Measurements from ENCODE around the gene CKAP4. TPM values are rescaled to one million over a fixed set of nuclear protein-coding genes. Genes with fewer than 3 reads are reported as not detected.

Gene CKAP4
- total RNA-seq, 1 experiment from 2014 or later, result 162 TPM

DNA sequence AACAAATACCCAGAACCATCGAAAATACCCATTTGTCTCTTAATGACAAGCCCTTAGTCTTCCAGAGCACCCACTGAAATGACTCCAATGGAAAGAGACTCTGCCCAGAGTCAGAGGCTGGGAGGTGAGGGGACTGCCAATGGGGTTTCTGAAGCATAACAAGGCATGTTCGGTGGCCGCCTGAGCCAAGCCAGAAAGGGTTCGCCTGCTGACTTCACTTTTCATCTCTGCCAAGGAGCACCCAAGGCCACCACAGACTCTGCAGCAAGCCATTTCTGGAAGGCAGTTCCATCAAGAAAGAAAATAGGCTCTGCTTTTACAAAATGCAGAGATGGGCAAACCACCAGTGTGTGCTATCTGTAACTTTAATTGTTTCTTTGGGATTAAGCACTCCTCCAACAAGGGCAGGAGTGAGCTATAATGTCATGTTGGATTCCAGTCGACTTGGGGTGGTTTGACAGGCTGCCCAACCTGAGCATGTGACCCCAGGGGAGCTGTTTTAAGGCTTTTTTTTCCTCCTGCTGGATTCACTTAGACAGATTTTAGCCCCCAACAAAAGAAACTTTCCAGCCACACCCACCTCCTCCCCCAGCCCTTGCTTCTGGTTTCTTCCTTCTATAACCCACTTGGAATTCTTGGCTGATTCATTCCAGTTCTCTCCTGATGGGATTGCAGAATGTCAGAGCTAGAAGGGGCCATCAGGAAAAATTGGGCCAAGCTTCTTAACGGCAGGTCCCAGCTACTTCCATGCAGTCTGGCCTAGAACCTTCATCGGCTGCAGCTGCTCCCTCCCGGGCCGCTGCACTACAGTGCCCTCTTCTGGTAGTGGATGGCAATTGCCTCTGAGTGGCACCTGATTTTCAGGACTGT lies 24.1 kb downstream of the CKAP4 start:
- Histone ChIP-seq H3K4me3 (no peak overlapping the region), H3K4me1 (replicated peaks) (peaks cover 5% of the 10 kb centered on the region; the same call in 1 of the 2 replicates), H3K27me3 (replicated peaks) (no peaks in the 10 kb centered on the region), H3K27ac (no peak overlapping the region), H3K9me3 (replicated peaks) (no peaks in the 10 kb centered on the region), H3K36me3 (no peaks in the 10 kb centered on the region)
- peak; percentile 58 to 73 for DNase-seq (ENCODE audit: low read depth in 1 of 2, low spot score in 2 of 2)

DNA sequence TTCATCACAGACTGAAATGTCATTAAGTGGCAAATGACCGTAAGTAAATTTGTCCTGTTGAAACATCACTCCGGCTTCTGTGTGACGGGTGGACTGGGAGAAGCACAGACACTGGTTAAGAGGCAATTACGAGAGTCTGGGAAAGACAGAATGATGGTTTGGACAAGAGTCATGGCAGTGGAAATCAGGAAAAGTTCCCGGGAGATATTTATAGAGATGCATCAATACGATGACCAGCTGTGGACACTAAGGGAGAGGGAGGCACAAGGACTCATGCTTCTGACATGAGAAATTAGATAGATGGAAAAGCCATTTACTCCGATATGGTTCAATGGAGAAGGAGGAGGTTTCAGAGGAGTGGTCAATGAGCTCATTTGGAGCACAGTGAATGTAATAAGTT lies 27.3 kb downstream of the CKAP4 start:
- peaks cover 5% of the 10 kb centered on the region; the same call in 1 of the 2 replicates for H3K4me1 ChIP-seq (replicated peaks)
- DNase-seq (ENCODE audit: low read depth in 1 of 2, low spot score in 2 of 2), result no peak
- no peaks in the 10 kb centered on the region; the same call in 1 of the 2 replicates for H3K9me3 ChIP-seq (replicated peaks)
- H3K27me3 ChIP-seq (replicated peaks), result no peaks in the 10 kb centered on the region
- H3K4me3 ChIP-seq, result no peak overlapping the region
- H3K36me3 ChIP-seq, result no peaks in the 10 kb centered on the region
- H3K27ac ChIP-seq, result no peak overlapping the region

DNA sequence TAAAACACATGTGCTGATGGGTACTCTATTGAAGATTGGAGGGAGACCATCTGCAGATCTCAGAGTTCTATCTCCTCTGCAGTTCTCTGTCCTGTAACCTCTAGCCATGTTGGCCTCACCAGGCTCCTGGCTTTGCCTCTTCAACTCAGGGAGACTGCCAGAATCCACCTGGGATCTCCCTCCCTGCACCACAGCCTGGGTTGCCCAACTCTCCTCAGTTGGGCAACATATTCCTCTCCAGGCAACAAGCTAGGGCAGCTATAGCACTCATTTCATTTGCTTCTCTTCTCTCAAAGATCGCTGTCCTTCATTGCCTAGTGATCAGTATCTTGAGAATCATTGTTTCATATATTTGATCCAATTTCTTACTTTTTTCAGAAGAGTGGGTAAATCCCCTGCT lies 28.8 kb downstream of the CKAP4 start:
- H3K27me3 ChIP-seq (replicated peaks), result no peaks in the 10 kb centered on the region
- H3K27ac ChIP-seq, result no peak overlapping the region
- no peaks in the 10 kb centered on the region; the same call in 1 of the 2 replicates for H3K9me3 ChIP-seq (replicated peaks)
- no peak for DNase-seq (ENCODE audit: low read depth in 1 of 2, low spot score in 2 of 2)
- H3K4me3 ChIP-seq, result no peak overlapping the region
- H3K36me3 ChIP-seq, result no peaks in the 10 kb centered on the region
- peaks cover 3% of the 10 kb centered on the region; the same call in 1 of the 2 replicates for H3K4me1 ChIP-seq (replicated peaks)

DNA sequence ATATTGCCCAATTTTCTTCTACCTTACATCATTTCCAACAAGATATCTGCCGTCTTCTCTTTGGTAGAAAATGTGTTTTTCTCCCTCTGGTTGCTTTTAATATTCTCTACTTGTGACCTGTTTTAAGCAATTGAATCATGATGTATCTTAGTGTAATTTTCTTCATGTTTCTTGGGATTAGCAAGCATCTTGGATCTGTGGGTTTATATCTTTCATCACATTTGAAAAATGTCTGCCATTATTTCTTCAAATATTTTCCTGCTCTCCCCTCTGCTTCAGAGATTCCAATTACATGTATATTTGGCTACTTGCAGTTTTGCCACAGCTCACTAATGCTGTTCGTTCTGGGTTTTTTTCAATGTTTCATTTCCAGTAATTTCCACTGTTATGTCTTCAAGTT lies 30.1 kb downstream of the CKAP4 start:
- no peaks in the 10 kb centered on the region for H3K4me1 ChIP-seq (replicated peaks)
- H3K9me3 ChIP-seq (replicated peaks), result no peaks in the 10 kb centered on the region; the same call in 1 of the 2 replicates
- no peak overlapping the region for H3K27ac ChIP-seq
- H3K36me3 ChIP-seq, result no peaks in the 10 kb centered on the region
- no peak overlapping the region for H3K4me3 ChIP-seq
- H3K27me3 ChIP-seq (replicated peaks), result no peaks in the 10 kb centered on the region
- no peak for DNase-seq (ENCODE audit: low read depth in 1 of 2, low spot score in 2 of 2)

DNA sequence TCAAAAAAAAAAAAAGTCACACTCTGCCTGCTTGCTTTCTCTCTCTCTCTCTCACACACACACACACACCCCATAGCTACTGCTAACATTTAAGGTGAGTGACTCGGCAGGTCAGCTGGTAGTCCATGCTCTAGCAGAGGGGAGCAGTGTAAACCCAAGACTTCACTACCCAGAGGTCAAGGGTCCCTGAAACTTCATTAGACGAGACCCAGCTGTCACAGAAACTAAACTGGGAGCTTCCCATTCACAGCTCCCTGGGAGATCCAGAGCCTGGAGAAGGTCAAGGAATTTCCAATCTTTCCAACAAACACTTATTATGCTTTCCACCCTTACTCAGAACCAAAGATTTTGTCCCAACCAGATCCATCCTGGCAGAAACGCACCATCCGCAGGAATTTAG lies 33.2 kb downstream of the CKAP4 start:
- no peak overlapping the region for H3K4me3 ChIP-seq
- no peaks in the 10 kb centered on the region for H3K4me1 ChIP-seq (replicated peaks)

DNA sequence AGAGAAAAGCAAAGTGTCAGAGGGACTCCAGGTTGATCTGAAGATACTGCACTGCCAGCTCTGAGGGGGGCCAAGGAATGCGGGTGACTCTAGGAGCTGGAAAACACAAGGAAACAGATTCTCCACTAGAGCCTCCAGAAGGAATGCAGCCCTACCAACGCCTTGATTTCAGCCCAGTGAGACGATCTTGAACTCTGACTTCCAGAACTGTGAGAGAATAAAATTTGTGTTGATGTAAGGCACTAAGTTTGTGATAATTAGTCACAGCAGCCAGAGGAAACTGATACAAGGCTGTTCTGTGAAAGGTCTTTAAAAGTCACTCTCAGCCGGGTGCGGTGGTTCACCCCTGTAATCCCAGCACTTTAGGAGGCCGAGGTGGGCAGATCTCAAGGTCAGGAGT lies 34.2 kb downstream of the CKAP4 start:
- H3K9me3 ChIP-seq (replicated peaks), result no peaks in the 10 kb centered on the region; the same call in 1 of the 2 replicates
- no peak overlapping the region for H3K4me3 ChIP-seq
- H3K36me3 ChIP-seq, result no peaks in the 10 kb centered on the region
- DNase-seq (ENCODE audit: low read depth in 1 of 2, low spot score in 2 of 2), result no peak
- no peaks in the 10 kb centered on the region for H3K27me3 ChIP-seq (replicated peaks)
- no peak overlapping the region for H3K27ac ChIP-seq
- H3K4me1 ChIP-seq (replicated peaks), result no peaks in the 10 kb centered on the region

More for the DNA sequence above, 33.2 kb downstream of the CKAP4 start:
- Histone ChIP-seq H3K36me3 (no peaks in the 10 kb centered on the region), H3K9me3 (replicated peaks) (no peaks in the 10 kb centered on the region; the same call in 1 of the 2 replicates), H3K27ac (no peak overlapping the region), H3K27me3 (replicated peaks) (no peaks in the 10 kb centered on the region)
- no peak for DNase-seq (ENCODE audit: low read depth in 1 of 2, low spot score in 2 of 2)

DNA sequence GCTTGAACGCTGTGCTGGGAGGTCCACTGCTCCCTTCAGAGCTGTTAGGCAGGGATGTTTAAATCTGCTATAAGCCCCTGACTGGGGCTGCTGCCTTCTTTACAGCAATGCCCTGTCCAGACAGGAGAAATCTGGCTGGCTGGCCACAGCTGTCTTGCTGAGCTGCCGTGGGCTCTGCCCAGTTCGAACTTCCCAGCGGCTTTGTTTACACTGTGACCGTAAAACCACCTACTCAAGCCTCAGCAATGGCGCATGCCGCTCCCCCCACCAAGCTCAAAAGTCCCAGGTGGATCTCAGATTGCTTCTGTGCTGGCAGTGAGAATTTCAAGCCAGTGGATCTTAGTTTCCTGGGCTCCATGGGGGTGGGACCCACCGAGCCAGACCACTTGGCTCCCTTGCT lies 35.8 kb downstream of the CKAP4 start:
- Histone ChIP-seq H3K4me1 (replicated peaks) (no peaks in the 10 kb centered on the region), H3K9me3 (replicated peaks) (no peaks in the 10 kb centered on the region), H3K4me3 (no peak overlapping the region), H3K36me3 (no peaks in the 10 kb centered on the region), H3K27me3 (replicated peaks) (no peaks in the 10 kb centered on the region), H3K27ac (no peak overlapping the region)
- DNase-seq (ENCODE audit: low read depth in 1 of 2, low spot score in 2 of 2), result no peak

DNA sequence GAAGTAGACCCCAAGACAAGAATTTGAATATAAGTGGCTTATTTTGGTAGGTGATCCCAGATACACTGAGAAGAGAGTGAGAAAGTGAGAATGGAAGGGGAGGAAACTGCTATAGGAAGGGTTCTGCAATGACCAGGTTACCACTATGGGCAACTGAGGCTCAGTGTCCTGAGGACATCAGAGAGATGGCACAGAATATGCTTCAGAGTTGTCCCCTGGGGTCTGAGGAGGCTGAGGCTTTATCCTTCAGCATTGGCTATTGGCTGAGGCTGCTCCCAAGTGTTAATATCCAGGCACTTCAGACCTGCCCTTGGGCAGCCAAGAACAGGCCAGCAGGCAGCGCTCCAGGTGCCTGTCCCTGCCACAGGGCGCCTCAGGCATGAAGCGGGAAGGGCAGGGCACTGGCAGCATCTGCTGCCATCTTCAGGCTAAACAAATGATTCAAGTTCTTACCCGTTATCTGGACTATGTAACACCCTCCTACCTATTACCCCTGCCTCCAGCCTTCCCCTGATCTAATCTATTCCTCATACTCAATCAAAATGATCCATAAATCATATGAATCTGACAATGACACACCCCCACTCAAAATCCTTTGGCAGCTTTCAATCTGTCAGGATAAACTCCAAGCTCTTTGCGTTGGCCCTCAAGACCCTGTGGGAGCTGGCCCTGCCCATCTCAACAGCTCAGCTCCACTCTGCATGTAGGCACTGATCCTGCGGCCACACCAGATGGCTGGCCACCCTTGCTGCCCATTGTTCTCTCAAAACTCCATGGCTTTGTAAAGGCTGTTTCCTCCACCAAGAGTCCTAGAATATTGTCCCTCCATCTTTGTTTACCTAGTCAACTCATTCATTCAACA lies 42.4 kb downstream of the CKAP4 start:
- Histone ChIP-seq H3K9me3 (replicated peaks) (no peaks in the 10 kb centered on the region), H3K36me3 (no peaks in the 10 kb centered on the region), H3K4me1 (replicated peaks) (no peaks in the 10 kb centered on the region; the same call in 1 of the 2 replicates), H3K27ac (no peak overlapping the region), H3K4me3 (no peak overlapping the region), H3K27me3 (replicated peaks) (no peaks in the 10 kb centered on the region)
- peak in 1 of 2 experiments; percentile 14 for DNase-seq (ENCODE audit: low read depth in 1 of 2, low spot score in 2 of 2)

DNA sequence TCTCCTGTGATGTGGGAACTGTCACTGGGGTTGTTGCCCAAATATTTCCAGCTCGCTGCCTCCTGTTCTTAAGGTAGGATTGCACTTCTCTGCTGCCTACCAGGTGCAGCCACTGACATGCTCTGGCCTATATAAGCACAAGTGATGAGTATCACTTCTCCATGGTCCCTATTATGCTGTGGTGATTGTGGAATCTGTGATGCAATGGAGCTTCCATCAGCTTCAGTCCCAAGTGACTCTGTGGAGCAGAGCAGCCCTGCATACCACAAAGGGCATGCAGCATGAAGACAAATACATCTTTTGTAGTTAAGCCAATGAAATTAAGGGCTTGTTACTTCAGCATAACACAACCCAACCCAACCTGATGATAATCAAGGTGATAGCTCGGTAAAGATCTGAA lies 43.5 kb downstream of the CKAP4 start:
- no peak overlapping the region for H3K4me3 ChIP-seq
- no peak for DNase-seq (ENCODE audit: low read depth in 1 of 2, low spot score in 2 of 2)
- no peak overlapping the region for H3K27ac ChIP-seq
- H3K4me1 ChIP-seq (replicated peaks), result no peaks in the 10 kb centered on the region; the same call in 1 of the 2 replicates
- no peaks in the 10 kb centered on the region for H3K9me3 ChIP-seq (replicated peaks)
- no peaks in the 10 kb centered on the region for H3K27me3 ChIP-seq (replicated peaks)
- no peaks in the 10 kb centered on the region for H3K36me3 ChIP-seq

DNA sequence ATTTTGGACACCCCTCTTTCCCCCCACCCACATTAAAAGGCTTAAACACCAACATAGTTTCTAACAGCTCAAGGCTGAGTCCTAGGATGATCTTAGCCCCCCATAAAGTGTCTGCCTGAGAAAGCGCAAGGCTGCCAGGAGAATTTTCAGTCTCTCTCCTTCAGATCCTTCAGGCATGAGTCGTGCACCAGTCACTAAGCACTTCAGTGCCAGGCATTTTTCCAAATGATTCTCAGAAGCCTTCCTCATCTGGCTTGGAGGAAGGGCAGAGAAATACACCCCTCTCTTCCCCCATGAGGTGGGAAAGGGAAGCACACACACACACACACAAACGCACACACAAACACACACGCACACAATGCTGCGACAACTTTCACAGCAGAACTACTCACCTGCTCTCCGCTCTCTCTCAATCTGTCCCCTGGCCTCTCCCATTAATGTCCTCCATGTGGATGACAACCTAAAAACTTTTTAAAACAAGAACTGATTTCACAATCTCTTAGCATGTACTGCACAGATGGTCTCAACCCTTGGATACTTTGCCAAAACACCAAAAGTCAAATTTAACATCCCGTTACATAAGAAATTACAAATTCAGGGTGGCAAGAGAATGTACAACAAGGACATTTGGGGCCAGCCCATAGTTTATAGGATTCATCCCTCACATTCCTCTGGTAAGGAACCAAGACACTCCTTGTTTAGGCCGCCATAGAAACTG lies 49.8 kb downstream of the CKAP4 start:
- Histone ChIP-seq H3K4me3 (no peak overlapping the region), H3K27ac (no peak overlapping the region), H3K4me1 (replicated peaks) (no peaks in the 10 kb centered on the region), H3K36me3 (no peaks in the 10 kb centered on the region), H3K27me3 (replicated peaks) (no peaks in the 10 kb centered on the region), H3K9me3 (replicated peaks) (no peaks in the 10 kb centered on the region)
- no peak for DNase-seq (ENCODE audit: low read depth in 1 of 2, low spot score in 2 of 2)

DNA sequence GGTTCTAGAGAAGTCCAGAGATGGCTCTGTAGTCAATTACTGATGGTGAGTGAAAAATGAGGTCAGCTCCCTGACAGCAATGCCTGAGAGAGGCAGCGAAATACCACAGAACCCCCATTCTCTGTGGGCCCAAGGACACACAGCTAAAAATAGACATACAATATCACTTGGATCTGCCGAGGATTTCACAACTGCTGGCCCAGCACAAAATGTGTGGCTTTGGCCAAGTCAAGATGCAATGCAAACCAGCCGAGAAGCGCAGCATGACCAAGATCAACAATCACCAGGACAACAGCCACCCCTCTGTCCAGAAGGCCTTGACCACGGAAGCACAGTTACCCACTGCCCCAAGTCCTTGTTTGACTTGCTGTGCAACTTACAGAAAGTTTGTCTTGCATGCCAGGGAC lies 52.2 kb downstream of the CKAP4 start:
- H3K4me3 ChIP-seq, result no peak overlapping the region
- H3K9me3 ChIP-seq (replicated peaks), result no peaks in the 10 kb centered on the region
- no peaks in the 10 kb centered on the region for H3K4me1 ChIP-seq (replicated peaks)
- no peak for DNase-seq (ENCODE audit: low read depth in 1 of 2, low spot score in 2 of 2)
- no peaks in the 10 kb centered on the region for H3K27me3 ChIP-seq (replicated peaks)
- no peaks in the 10 kb centered on the region for H3K36me3 ChIP-seq
- no peak overlapping the region for H3K27ac ChIP-seq

DNA sequence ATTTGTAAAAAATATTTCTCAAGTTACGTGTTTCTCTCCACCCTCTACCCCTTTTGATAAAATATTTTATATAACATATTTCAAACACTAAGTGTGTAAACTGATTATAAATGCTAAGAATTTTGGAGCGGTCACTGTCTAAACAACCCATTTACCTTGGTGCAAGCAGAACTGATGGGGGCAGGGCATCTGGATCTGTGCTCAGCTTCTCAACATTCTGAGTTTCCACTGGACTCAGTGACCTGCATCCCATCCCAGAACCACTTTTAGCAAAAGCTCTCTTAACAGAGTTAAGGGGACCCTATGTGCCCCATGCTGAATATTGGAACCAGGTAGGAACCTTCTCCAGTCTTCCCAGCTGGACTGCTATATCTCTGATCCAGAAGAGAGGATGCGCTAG lies 53.5 kb downstream of the CKAP4 start:
- H3K4me3 ChIP-seq, result no peak overlapping the region
- H3K9me3 ChIP-seq (replicated peaks), result no peaks in the 10 kb centered on the region
- DNase-seq (ENCODE audit: low read depth in 1 of 2, low spot score in 2 of 2), result no peak
- H3K4me1 ChIP-seq (replicated peaks), result no peaks in the 10 kb centered on the region
- no peak overlapping the region for H3K27ac ChIP-seq
- no peaks in the 10 kb centered on the region for H3K27me3 ChIP-seq (replicated peaks)
- H3K36me3 ChIP-seq, result no peaks in the 10 kb centered on the region

DNA sequence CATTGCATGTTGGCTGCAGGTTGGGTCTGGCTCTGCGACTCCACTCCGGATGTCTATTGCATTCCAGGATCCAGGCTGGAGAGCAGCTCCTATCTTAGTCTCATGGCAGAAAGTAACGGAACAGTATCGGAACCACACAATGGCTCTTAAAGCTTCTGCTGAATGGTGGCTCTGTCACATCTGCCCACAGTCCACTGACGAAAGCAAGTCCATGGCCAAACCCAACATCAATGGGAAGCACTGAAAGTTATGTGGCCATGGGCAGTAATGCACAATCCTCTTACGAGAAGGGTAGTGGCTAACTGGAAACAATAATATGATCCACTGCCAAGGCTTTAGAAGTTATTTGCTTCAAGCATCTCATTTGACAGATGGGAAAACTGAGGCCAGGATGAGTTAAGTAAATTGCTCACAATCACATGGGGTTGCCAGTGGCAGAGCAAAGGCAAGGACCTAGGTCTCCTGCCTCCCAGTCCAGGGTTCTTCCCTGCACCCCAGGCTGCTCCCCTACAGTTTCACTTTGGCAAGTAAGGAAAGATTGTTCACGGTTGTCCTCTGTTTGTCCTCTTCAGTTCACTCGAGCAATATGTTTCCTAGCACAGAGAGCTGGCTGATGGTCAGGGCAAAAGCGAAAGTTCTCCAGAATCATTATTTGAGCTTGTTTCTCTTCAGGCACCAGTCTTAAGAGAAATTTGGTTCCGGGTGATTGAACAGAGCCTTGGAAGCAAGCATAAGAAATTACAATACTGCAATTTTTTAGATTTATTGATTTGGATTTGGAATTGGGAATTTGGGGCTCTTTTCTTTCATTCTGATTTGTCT lies 54.2 kb downstream of the CKAP4 start:
- no peak overlapping the region for H3K4me3 ChIP-seq
- H3K36me3 ChIP-seq, result no peaks in the 10 kb centered on the region
- no peak overlapping the region for H3K27ac ChIP-seq
- DNase-seq (ENCODE audit: low read depth in 1 of 2, low spot score in 2 of 2), result no peak
- no peaks in the 10 kb centered on the region for H3K4me1 ChIP-seq (replicated peaks)
- no peaks in the 10 kb centered on the region for H3K27me3 ChIP-seq (replicated peaks)
- no peaks in the 10 kb centered on the region for H3K9me3 ChIP-seq (replicated peaks)

Measured in SJSA1 (cell line).